NCI-H1105 treated with DMSO at 0.1 percent for 48 hours (cell line): Measurements from ENCODE around the gene STK38.
"Not testable (repeated sequence)": the region's sequence is repeated elsewhere in the genome, so short reads cannot be mapped to it uniquely, and the experiment has no call there.

ENCODE experiments used
- DNase-seq: peaks from one replicate; lab custom pipeline; 2025; lab: John Stamatoyannopoulos, UW

Gene STK38

GRCh38 chr6:36546920-36547645 lies at the start of gene STK38:
Gene STK38 (minus strand): TSS chr6:36547479. CDS start chr6:36540202, 7,277 bp downstream.
- DNase-seq: peak; percentile 87

GRCh38 chr6:36596356-36596755 lies 49.1 kb upstream of the STK38 start:
- no peak for DNase-seq

- no peak for DNase-seq
Observed at GRCh38 chr6:36594816-36595643, 47.8 kb upstream of the STK38 start.

- DNase-seq: peak; percentile 99
Observed at GRCh38 chr6:36594029-36594815, 46.9 kb upstream of the STK38 start, which contains the start of gene SRSF3. Gene SRSF3 (plus strand): TSS chr6:36594362. CDS start chr6:36596763, 2,401 bp downstream.

- DNase-seq: peak; percentile 86
Observed at GRCh38 chr6:36593569-36594028, 46.3 kb upstream of the STK38 start.

- DNase-seq: no peak
Observed at GRCh38 chr6:36592221-36592655, 45.0 kb upstream of the STK38 start.

GRCh38 chr6:36590237-36590636 lies 43.0 kb upstream of the STK38 start:
- no peak for DNase-seq

- not testable (repeated sequence) for DNase-seq
Observed at GRCh38 chr6:36589025-36589400, 41.7 kb upstream of the STK38 start.

GRCh38 chr6:36586606-36587005 lies 39.3 kb upstream of the STK38 start:
- no peak for DNase-seq

GRCh38 chr6:36581716-36582115 lies 34.4 kb upstream of the STK38 start:
- DNase-seq: no peak

GRCh38 chr6:36580184-36580526 lies 32.9 kb upstream of the STK38 start:
- no peak for DNase-seq

GRCh38 chr6:36578431-36578830 lies 31.2 kb upstream of the STK38 start:
- DNase-seq: no peak

- DNase-seq: no peak
Observed at GRCh38 chr6:36578030-36578429, 30.8 kb upstream of the STK38 start.

GRCh38 chr6:36577301-36577700 lies 30.0 kb upstream of the STK38 start:
- no peak for DNase-seq

GRCh38 chr6:36576578-36576977 lies 29.3 kb upstream of the STK38 start:
- no peak for DNase-seq

- no peak for DNase-seq
Observed at GRCh38 chr6:36574679-36575078, 27.4 kb upstream of the STK38 start.

GRCh38 chr6:36572353-36573311 lies 25.4 kb upstream of the STK38 start:
- not testable (repeated sequence) for DNase-seq

- DNase-seq: no peak
Observed at GRCh38 chr6:36571122-36572043, 24.1 kb upstream of the STK38 start.

GRCh38 chr6:36570264-36570663 lies 23.0 kb upstream of the STK38 start:
- DNase-seq: no peak

- DNase-seq: no peak
Observed at GRCh38 chr6:36566418-36566905, 19.2 kb upstream of the STK38 start.
